Measurements from ENCODE around the gene TMEM44. TPM values are rescaled to one million over a fixed set of nuclear protein-coding genes. Genes with fewer than 3 reads are reported as not detected.
A peak's percentile ranks its signal among the peaks of the same experiment; 100 is the strongest.

The TMEM44 gene
- total and polyA plus RNA-seq, 2 donors (not counting 3 experiments of a cell fraction or from before 2014, with no cell fraction given), result 93.8 to 125 TPM

DNA sequence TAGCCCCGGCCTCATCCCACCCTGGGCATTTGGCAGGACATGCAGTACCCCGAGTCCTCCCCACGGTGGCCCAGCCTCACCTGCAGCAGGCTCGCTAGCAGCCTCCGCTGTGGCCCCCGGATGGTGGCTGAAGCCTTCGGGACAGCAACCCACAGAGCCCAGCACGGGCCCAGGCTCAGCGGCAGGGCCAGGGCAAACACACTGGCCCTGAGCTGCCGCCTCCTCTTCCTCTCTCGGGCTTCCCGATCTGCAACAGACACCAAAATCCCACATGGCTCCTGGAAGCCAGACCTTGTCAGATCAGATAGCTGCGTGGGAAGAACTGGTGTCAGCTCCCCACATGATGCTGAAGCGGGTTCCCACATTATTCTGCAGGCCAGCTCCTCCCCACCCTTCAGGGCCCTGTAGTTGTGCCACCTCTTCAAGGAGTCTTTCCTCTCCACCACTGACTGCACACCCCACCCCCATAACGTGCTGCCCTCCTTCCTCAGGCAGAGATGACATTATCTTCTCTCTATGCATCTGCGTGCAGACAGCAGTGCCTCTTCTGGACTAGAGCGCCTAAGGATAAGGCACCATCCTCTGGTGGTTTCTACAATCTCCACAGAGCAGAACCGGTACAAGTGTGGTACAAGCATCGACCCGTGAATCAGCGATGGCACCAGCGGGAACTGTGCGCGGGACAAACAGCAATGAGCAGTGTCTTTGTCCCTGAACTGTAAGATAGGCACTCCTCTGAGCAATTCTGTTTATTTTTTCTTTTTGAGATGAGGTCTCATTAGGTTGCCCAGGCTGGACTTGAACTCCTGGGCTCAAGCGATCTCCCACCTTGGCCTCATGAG is 9.5 kb downstream of the TMEM44 start:
- no peak for FAIRE-seq
- Histone ChIP-seq H3K4me3 (replicated peaks in 1 of 3; ENCODE audit: insufficient read depth in 1 of 3, low read depth in 1 of 3, low read length in 3 of 3) (no peak overlapping the region), H3K36me3 (ENCODE audit: control insufficient read depth in 2 of 2, extremely low read depth in 1 of 2, insufficient read depth in 2 of 2, low read length in 2 of 2) (peaks cover 27 to 65% of the 10 kb centered on the region in 2 experiments), H3K9ac (replicated peaks; ENCODE audit: extremely low read depth, insufficient read depth, low read length) (no peak overlapping the region), H3K27me3 (ENCODE audit: control insufficient read depth in 2 of 2, insufficient read depth in 2 of 2, low read length in 2 of 2) (no peaks in the 10 kb centered on the region), H3K27ac (ENCODE audit: insufficient read depth, low read depth, low read length) (no peak overlapping the region), H3K4me1 (ENCODE audit: control insufficient read depth, extremely low read depth, insufficient read depth, low read length) (no peaks in the 10 kb centered on the region), H3K9me1 (replicated peaks; ENCODE audit: control insufficient read depth, extremely low read depth, insufficient read depth, low read length) (no peaks in the 10 kb centered on the region), H3K79me2 (ENCODE audit: control insufficient read depth, insufficient read depth, low read length) (no peaks in the 10 kb centered on the region), H4K20me1 (replicated peaks; ENCODE audit: control insufficient read depth, extremely low read depth, insufficient read depth, low read length) (no peaks in the 10 kb centered on the region), H2AFZ (ENCODE audit: low read depth, low read length) (no peak overlapping the region), H3K4me2 (ENCODE audit: insufficient read depth, low read length) (no peak overlapping the region), H3K9me3 (replicated peaks; ENCODE audit: control insufficient read depth, insufficient read depth, low read length) (no peaks in the 10 kb centered on the region)
- ChIA-PET CTCF (interaction anchor here (1.2 to 1.5 kb wide), 2 partner anchors 10 to 48 kb away, joined by 3 to 4 read pairs; partner anchors contain the start of genes LSG1 and TMEM44), POLR2A (interaction anchor here (0.6 kb wide), 1 partner anchor 354 kb away, joined by 3 read pairs; no protein-coding TSS in a partner anchor)
- BruUV-seq (replicated peaks), result no TSS peak
- dilution Hi-C loops (cut with MboI; ENCODE audit: extremely low pct_ligation_motif_present, low sequenced_read_pairs) (no loop called here), intact Hi-C loops (cut with micrococcal nuclease) (no loop called here)
- no peak for TF ChIP-seq POLR2A (IDR thresholded peaks at IDR 0.05; ENCODE audit: low read depth, low read length)
- peak in 1 of 2 donors; percentile 4 for TF ChIP-seq CTCF (IDR thresholded peaks at IDR 0.05; ENCODE audit: extremely low read depth in 1 of 2, insufficient read depth in 1 of 2, low read depth in 1 of 2, low read length in 2 of 2)
- TF ChIP-seq POLR2AphosphoS5 (IDR thresholded peaks at IDR 0.05; ENCODE audit: insufficient read depth, low read depth, low read length), result no peak
- TF ChIP-seq MYC (IDR thresholded peaks at IDR 0.05; ENCODE audit: low read depth, low read length), result no peak
- no peak for DNase-seq (ENCODE audit: low read depth, low spot score)
